ENCODE results near the gene SLC28A1.
"Not testable (repeated sequence)": the region's sequence is repeated elsewhere in the genome, so short reads cannot be mapped to it uniquely, and the experiment has no call there.

SLC28A1 gene

GRCh38 chr15:84876269-84876668 is 8.2 kb upstream of the SLC28A1 start:
- Histone ChIP-seq H3K36me3 (ENCODE audit: insufficient read depth, low read length) (no peaks in the 10 kb centered on the region), H3K4me1 (ENCODE audit: control insufficient read depth, insufficient read depth, low read length) (no peaks in the 10 kb centered on the region), H3K27me3 (ENCODE audit: control insufficient read depth, insufficient read depth, low read length) (peaks cover 26% of the 10 kb centered on the region), H3K9me3 (replicated peaks; ENCODE audit: low read length) (no peaks in the 10 kb centered on the region), H3K4me2 (ENCODE audit: low read length) (no peak overlapping the region), H3K9ac (ENCODE audit: low read depth, low read length) (no peak overlapping the region), H3K4me3 (ENCODE audit: low read length) (no peak overlapping the region)

GRCh38 chr15:84877701-84878100 is 6.8 kb upstream of the SLC28A1 start:
- H3K4me2 ChIP-seq (ENCODE audit: low read length); H3K36me3 ChIP-seq (ENCODE audit: insufficient read depth, low read length); H3K9me3 ChIP-seq (replicated peaks; ENCODE audit: low read length); H3K4me1 ChIP-seq (ENCODE audit: control insufficient read depth, insufficient read depth, low read length); H3K9ac ChIP-seq (ENCODE audit: low read depth, low read length); H3K4me3 ChIP-seq (ENCODE audit: low read length): not testable (repeated sequence)
- peaks cover 21% of the 10 kb centered on the region for H3K27me3 ChIP-seq (ENCODE audit: control insufficient read depth, insufficient read depth, low read length)

- Histone ChIP-seq H3K9me3 (replicated peaks; ENCODE audit: low read length) (no peaks in the 10 kb centered on the region), H3K4me2 (ENCODE audit: low read length) (no peak overlapping the region), H3K9ac (ENCODE audit: low read depth, low read length) (peak overlapping the region; percentile 26), H3K4me3 (ENCODE audit: low read length) (no peak overlapping the region), H3K27me3 (ENCODE audit: control insufficient read depth, insufficient read depth, low read length) (peaks cover 24% of the 10 kb centered on the region), H3K4me1 (ENCODE audit: control insufficient read depth, insufficient read depth, low read length) (no peaks in the 10 kb centered on the region), H3K36me3 (ENCODE audit: insufficient read depth, low read length) (no peaks in the 10 kb centered on the region)
Measured at GRCh38 chr15:84878504-84878903, 6.0 kb upstream of the SLC28A1 start.

- Histone ChIP-seq H3K9ac (ENCODE audit: low read depth, low read length) (no peak overlapping the region), H3K36me3 (ENCODE audit: insufficient read depth, low read length) (no peaks in the 10 kb centered on the region), H3K9me3 (replicated peaks; ENCODE audit: low read length) (no peaks in the 10 kb centered on the region), H3K4me3 (ENCODE audit: low read length) (no peak overlapping the region), H3K4me2 (ENCODE audit: low read length) (no peak overlapping the region), H3K27me3 (ENCODE audit: control insufficient read depth, insufficient read depth, low read length) (peaks cover 23% of the 10 kb centered on the region), H3K4me1 (ENCODE audit: control insufficient read depth, insufficient read depth, low read length) (no peaks in the 10 kb centered on the region)
Measured at GRCh38 chr15:84879088-84879780, 5.2 kb upstream of the SLC28A1 start.

GRCh38 chr15:84880007-84880406 is 4.5 kb upstream of the SLC28A1 start:
- Histone ChIP-seq H3K9me3 (replicated peaks; ENCODE audit: low read length) (no peaks in the 10 kb centered on the region), H3K36me3 (ENCODE audit: insufficient read depth, low read length) (no peaks in the 10 kb centered on the region), H3K27me3 (ENCODE audit: control insufficient read depth, insufficient read depth, low read length) (peaks cover 21% of the 10 kb centered on the region), H3K4me2 (ENCODE audit: low read length) (no peak overlapping the region), H3K4me3 (ENCODE audit: low read length) (no peak overlapping the region), H3K4me1 (ENCODE audit: control insufficient read depth, insufficient read depth, low read length) (no peaks in the 10 kb centered on the region), H3K9ac (ENCODE audit: low read depth, low read length) (no peak overlapping the region)

- Histone ChIP-seq H3K4me3 (ENCODE audit: low read length) (no peak overlapping the region), H3K9me3 (replicated peaks; ENCODE audit: low read length) (no peaks in the 10 kb centered on the region), H3K36me3 (ENCODE audit: insufficient read depth, low read length) (no peaks in the 10 kb centered on the region), H3K27me3 (ENCODE audit: control insufficient read depth, insufficient read depth, low read length) (peaks cover 18% of the 10 kb centered on the region), H3K4me2 (ENCODE audit: low read length) (no peak overlapping the region), H3K9ac (ENCODE audit: low read depth, low read length) (no peak overlapping the region), H3K4me1 (ENCODE audit: control insufficient read depth, insufficient read depth, low read length) (no peaks in the 10 kb centered on the region)
Measured at GRCh38 chr15:84880822-84881519, 3.5 kb upstream of the SLC28A1 start.

- H3K4me1 ChIP-seq (ENCODE audit: control insufficient read depth, insufficient read depth, low read length), result no peaks in the 10 kb centered on the region
- H3K4me3 ChIP-seq (ENCODE audit: low read length), result no peak overlapping the region
- peaks cover 18% of the 10 kb centered on the region for H3K27me3 ChIP-seq (ENCODE audit: control insufficient read depth, insufficient read depth, low read length)
- no peak overlapping the region for H3K4me2 ChIP-seq (ENCODE audit: low read length)
- no peaks in the 10 kb centered on the region for H3K9me3 ChIP-seq (replicated peaks; ENCODE audit: low read length)
- no peak overlapping the region for H3K9ac ChIP-seq (ENCODE audit: low read depth, low read length)
- H3K36me3 ChIP-seq (ENCODE audit: insufficient read depth, low read length), result no peaks in the 10 kb centered on the region
Measured at GRCh38 chr15:84881520-84881830, 3.0 kb upstream of the SLC28A1 start.

- H3K9me3 ChIP-seq (replicated peaks; ENCODE audit: low read length), result no peaks in the 10 kb centered on the region
- no peak overlapping the region for H3K4me3 ChIP-seq (ENCODE audit: low read length)
- H3K9ac ChIP-seq (ENCODE audit: low read depth, low read length), result no peak overlapping the region
- no peaks in the 10 kb centered on the region for H3K4me1 ChIP-seq (ENCODE audit: control insufficient read depth, insufficient read depth, low read length)
- H3K36me3 ChIP-seq (ENCODE audit: insufficient read depth, low read length), result no peaks in the 10 kb centered on the region
- no peak overlapping the region for H3K4me2 ChIP-seq (ENCODE audit: low read length)
- H3K27me3 ChIP-seq (ENCODE audit: control insufficient read depth, insufficient read depth, low read length), result peaks cover 21% of the 10 kb centered on the region
Measured at GRCh38 chr15:84883466-84883865, 996 bp upstream of the SLC28A1 start.

GRCh38 chr15:84885801-84886200 is 1.3 kb downstream of the SLC28A1 start:
- Histone ChIP-seq H3K9me3 (replicated peaks; ENCODE audit: low read length) (no peaks in the 10 kb centered on the region), H3K36me3 (ENCODE audit: insufficient read depth, low read length) (no peaks in the 10 kb centered on the region), H3K4me2 (ENCODE audit: low read length) (no peak overlapping the region), H3K4me1 (ENCODE audit: control insufficient read depth, insufficient read depth, low read length) (no peaks in the 10 kb centered on the region), H3K27me3 (ENCODE audit: control insufficient read depth, insufficient read depth, low read length) (peaks cover 13% of the 10 kb centered on the region), H3K4me3 (ENCODE audit: low read length) (no peak overlapping the region), H3K9ac (ENCODE audit: low read depth, low read length) (no peak overlapping the region)

- Histone ChIP-seq H3K4me3 (ENCODE audit: low read length) (no peak overlapping the region), H3K4me1 (ENCODE audit: control insufficient read depth, insufficient read depth, low read length) (no peaks in the 10 kb centered on the region), H3K9me3 (replicated peaks; ENCODE audit: low read length) (no peaks in the 10 kb centered on the region), H3K4me2 (ENCODE audit: low read length) (no peak overlapping the region), H3K9ac (ENCODE audit: low read depth, low read length) (no peak overlapping the region), H3K27me3 (ENCODE audit: control insufficient read depth, insufficient read depth, low read length) (peaks cover 16% of the 10 kb centered on the region), H3K36me3 (ENCODE audit: insufficient read depth, low read length) (no peaks in the 10 kb centered on the region)
Measured at GRCh38 chr15:84886211-84886983, 1.9 kb downstream of the SLC28A1 start.

GRCh38 chr15:84886984-84887299 is 2.5 kb downstream of the SLC28A1 start:
- Histone ChIP-seq H3K27me3 (ENCODE audit: control insufficient read depth, insufficient read depth, low read length) (peaks cover 17% of the 10 kb centered on the region), H3K4me2 (ENCODE audit: low read length) (no peak overlapping the region), H3K9ac (ENCODE audit: low read depth, low read length) (no peak overlapping the region), H3K36me3 (ENCODE audit: insufficient read depth, low read length) (no peaks in the 10 kb centered on the region), H3K4me3 (ENCODE audit: low read length) (no peak overlapping the region), H3K4me1 (ENCODE audit: control insufficient read depth, insufficient read depth, low read length) (no peaks in the 10 kb centered on the region), H3K9me3 (replicated peaks; ENCODE audit: low read length) (no peaks in the 10 kb centered on the region)
